Panc1 (cell line): ENCODE results near the gene FBXL19. TPM values are rescaled to one million over a fixed set of nuclear protein-coding genes. Genes with fewer than 3 reads are reported as not detected.

Experiments used
- ATAC-seq: fragments of 200-7000 bp; cut with Tn5 transposase; 2 replicates; pipeline ENCODE4 v1.9.1; 2020; ENCODE audit warnings: mild to moderate bottlenecking, moderate library complexity
- BruUV-seq: library from RNA; stranded (reverse); fragments of 400-500 nt; replicated peaks from 2 replicates; lab custom pipeline; 2021; lab: Mats Ljungman, UMichigan
- CTCF ChIA-PET: fragments of 300-600 bp; sonication (Branson Sonifier 250); formaldehyde crosslinking; loops from one replicate; lab custom pipeline; 2022; ENCODE audit warnings: antibody characterized with exemption; lab: Charles Lee
- POLR2A ChIA-PET: fragments of 300-600 bp; sonication (Branson Sonifier 250); formaldehyde crosslinking; loops from one replicate; lab custom pipeline; 2022; ENCODE audit warnings: antibody characterized with exemption; lab: Charles Lee
- DNase-seq: peaks from one replicate; pipeline ENCODE4 v3.0.0-alpha.2; 2010; ENCODE audit warnings: low read depth, low spot score
- H3K27ac ChIP-seq: 2 replicates; pipeline ENCODE4 v1.5.1; 2011; ENCODE audit warnings: mild to moderate bottlenecking, low read length, inconsistent platforms
- H3K27me3 ChIP-seq: fragments of 200-500 bp; sonication (Bioruptor generic); 2 replicates; pipeline ENCODE4 v1.6.0; 2014; ENCODE audit warnings: low read length, inconsistent platforms; ENCODE audit not compliant: control insufficient read depth, insufficient read depth
- H3K36me3 ChIP-seq: fragments of 200-500 bp; sonication (Bioruptor generic); 2 replicates; pipeline ENCODE4 v1.5.1; 2014; ENCODE audit warnings: inconsistent platforms, mild to moderate bottlenecking, low read length, moderate library complexity; ENCODE audit not compliant: control insufficient read depth, insufficient read depth
- H3K4me1 ChIP-seq: 2 replicates; pipeline ENCODE4 v1.5.1; 2011; ENCODE audit warnings: inconsistent platforms, mild to moderate bottlenecking, low read length, moderate library complexity; ENCODE audit not compliant: control insufficient read depth, insufficient read depth
- H3K4me3 ChIP-seq, 2 experiments: 2 replicates each; pipeline ENCODE4 v1.5.1; 2011 to 2012; ENCODE audit warnings: low read depth in 2 of 2, low read length in 2 of 2, mild to moderate bottlenecking in 2 of 2, inconsistent platforms in 1 of 2, moderate library complexity in 1 of 2
- H3K9me3 ChIP-seq: fragments of 200-500 bp; sonication (Bioruptor generic); 2 replicates; pipeline ENCODE4 v1.5.1; 2014; ENCODE audit warnings: low read depth, mild to moderate bottlenecking, inconsistent platforms, low read length, moderate library complexity; ENCODE audit not compliant: control insufficient read depth, insufficient read depth
- CTCF ChIP-seq: fragments of 450-650 bp; IDR thresholded peaks from 2 replicates; pipeline ENCODE4 v1.5.1; 2017; ENCODE audit warnings: mild to moderate bottlenecking
- POLR2AphosphoS5 ChIP-seq: IDR thresholded peaks from 2 replicates; pipeline ENCODE4 v1.6.1; 2012; ENCODE audit warnings: mild to moderate bottlenecking, low read depth, low read length, moderate library complexity
- REST ChIP-seq, 2 experiments: IDR thresholded peaks; 2 replicates each; pipeline ENCODE4 v1.6.1; 2011 to 2012; ENCODE audit warnings: low read depth in 2 of 2, control low read depth in 1 of 2, low read length in 1 of 2, mild to moderate bottlenecking in 1 of 2, moderate library complexity in 1 of 2; ENCODE audit not compliant: insufficient read depth in 1 of 2
- SIN3A ChIP-seq: IDR thresholded peaks from 2 replicates; pipeline ENCODE4 v1.6.1; 2012; ENCODE audit warnings: low read depth, mild to moderate bottlenecking, low read length, moderate library complexity, borderline replicate concordance; ENCODE audit not compliant: insufficient read depth
- TCF7L2 ChIP-seq: IDR thresholded peaks from 2 replicates; pipeline ENCODE4 v1.6.1; 2011; ENCODE audit warnings: mild to moderate bottlenecking, low read depth, low read length, inconsistent platforms
- in situ Hi-C: cut with HindIII; loops from 2 replicates; pipeline ENCODE4 v1.10.0; 2016; ENCODE audit warnings: low sequenced_read_pairs, low pct_unique_long_range_greater_than_20kb
- intact Hi-C: fragments of 100-400 bp; cut with micrococcal nuclease; formaldehyde crosslinking; loops from one replicate; pipeline ENCODE4 v1.10.0; 2022; ENCODE audit not compliant: unreplicated experiment
- total RNA-seq: library from RNA; stranded (reverse); gene quantifications from one replicate; pipeline ENCODE4 v1.2.1, GENCODE V29; 2021; ENCODE audit not compliant: unreplicated experiment

Gene FBXL19
- total RNA-seq, 1 experiment from 2014 or later = 52.3 TPM

- intact Hi-C loops (no loop called here), in situ Hi-C loops (no loop called here)
- TF ChIP-seq POLR2AphosphoS5 = no peak
- TF ChIP-seq SIN3A = no peak
- no peak for TF ChIP-seq CTCF
- TF ChIP-seq TCF7L2 = no peak
- TF ChIP-seq REST (IDR thresholded peaks at IDR 0.05; ENCODE audit: insufficient read depth in 1 of 2, low read depth in 2 of 2, low read length in 1 of 2) = no peak
- ATAC-seq (no peak), DNase-seq (no peak)
- Histone ChIP-seq H3K27ac (no peak overlapping the region), H3K27me3 (no peaks in the 10 kb centered on the region), H3K36me3 (no peaks in the 10 kb centered on the region; the same call in 1 of the 2 replicates), H3K4me1 (peaks cover 16% of the 10 kb centered on the region), H3K4me3 (no peak overlapping the region), H3K9me3 (no peaks in the 10 kb centered on the region)
- ChIA-PET POLR2A (no interaction called here), CTCF (no interaction called here)
- BruUV-seq = no TSS peak
Measured at GRCh38 chr16:30944352-30944751, 21.0 kb downstream of the FBXL19 start.

GRCh38 chr16:30946671-30947540 is 23.5 kb downstream of the FBXL19 start:
- no peak overlapping the region for H3K27ac ChIP-seq
- no peaks in the 10 kb centered on the region; the same call in 1 of the 2 replicates for H3K36me3 ChIP-seq
- ChIA-PET POLR2A (no interaction called here), CTCF (interaction anchor here (0.7 kb wide), 1 partner anchor 45 kb away, joined by 17 read pairs; no protein-coding TSS in a partner anchor)
- peaks cover 35% of the 10 kb centered on the region for H3K4me1 ChIP-seq
- in situ Hi-C loops = no loop called here
- no peak overlapping the region for H3K4me3 ChIP-seq
- no peak for TF ChIP-seq POLR2AphosphoS5
- TF ChIP-seq CTCF = no peak
- TF ChIP-seq REST (IDR thresholded peaks at IDR 0.05; ENCODE audit: insufficient read depth in 1 of 2, low read depth in 2 of 2, low read length in 1 of 2) = no peak
- no peak for TF ChIP-seq SIN3A
- TF ChIP-seq TCF7L2 = no peak
- no peaks in the 10 kb centered on the region for H3K27me3 ChIP-seq
- intact Hi-C loops = no loop called here
- BruUV-seq = no TSS peak
- no peak for DNase-seq
- no peaks in the 10 kb centered on the region for H3K9me3 ChIP-seq
- ATAC-seq = no peak
